HG02884 (cell line): ENCODE measurements around the gene ONECUT3.

Source experiments
- ATAC-seq: cut with Tn5 transposase; IDR thresholded peaks from one replicate; pipeline ENCODE4 v1.9.1; 2021; ENCODE audit warnings: mild to moderate bottlenecking, moderate library complexity; ENCODE audit not compliant: unreplicated experiment

ONECUT3 gene

DNA sequence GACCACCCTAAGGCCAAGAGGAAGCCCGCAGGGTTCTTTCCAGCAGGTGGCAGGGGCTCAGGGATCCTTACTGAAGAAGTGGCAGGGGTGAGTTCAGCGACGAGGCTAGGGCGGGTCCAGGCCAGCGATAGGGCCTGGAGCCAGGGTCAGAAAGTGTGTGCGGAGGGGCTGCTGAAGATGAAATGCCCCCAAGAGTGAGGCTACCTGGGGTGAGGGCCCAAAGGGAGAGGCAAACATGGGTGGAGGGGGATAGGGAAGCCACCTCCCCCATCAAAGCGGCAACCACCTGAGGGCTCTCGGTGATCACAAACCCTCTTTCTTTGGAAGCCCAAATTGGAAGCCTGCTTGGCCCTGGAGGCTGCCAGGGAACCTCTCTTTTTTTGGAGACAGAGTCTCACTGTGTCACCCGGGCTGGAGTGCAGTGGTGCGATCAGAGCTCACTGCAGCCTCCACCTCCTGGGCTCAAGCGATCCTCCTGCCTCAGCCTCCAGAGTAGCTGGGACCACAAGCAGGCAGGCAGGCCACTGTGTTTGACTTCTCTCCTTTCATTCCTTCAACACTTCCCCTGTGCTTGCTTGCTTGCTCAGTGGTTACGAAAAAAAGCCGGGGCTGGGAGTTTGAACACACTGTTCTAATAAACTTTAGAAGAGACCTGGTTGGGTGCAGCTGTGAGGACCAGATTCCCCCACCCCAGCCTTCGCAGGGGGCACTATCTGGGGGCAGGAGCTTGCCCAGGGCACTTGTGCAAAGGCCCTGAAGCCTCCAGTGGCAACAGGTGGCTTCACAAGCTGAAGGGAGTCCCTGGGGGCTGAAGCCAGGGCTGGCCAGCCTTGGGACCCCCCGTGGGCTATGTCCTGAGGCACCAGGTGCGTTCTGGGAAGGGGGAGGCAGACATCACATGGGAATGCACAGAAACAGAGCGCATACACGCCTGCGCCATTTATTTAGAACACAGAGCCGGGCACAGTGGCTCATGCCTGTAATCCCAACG is 60.2 kb downstream of the ONECUT3 start:
- ATAC-seq = no peak

DNA sequence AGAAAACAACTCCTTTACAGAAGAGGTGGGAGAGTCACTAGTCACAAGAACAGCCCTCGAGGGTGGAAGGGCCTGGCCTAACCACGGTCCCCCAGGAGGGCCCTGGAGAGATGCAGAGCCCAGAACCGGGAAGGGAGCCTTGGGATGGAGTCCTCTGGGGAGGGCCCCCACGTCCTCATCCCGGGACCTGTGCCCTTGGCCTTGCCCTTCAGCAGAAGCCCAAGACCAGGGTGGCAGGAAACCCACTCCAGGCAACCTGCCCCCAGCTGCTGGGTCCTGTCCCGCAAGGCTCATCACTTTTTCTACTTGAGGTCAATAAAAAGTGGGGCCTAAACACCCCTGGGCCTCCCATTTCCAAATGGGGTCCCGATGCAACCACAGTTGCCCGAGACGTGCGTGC is 61.1 kb downstream of the ONECUT3 start:
- ATAC-seq = no peak

DNA sequence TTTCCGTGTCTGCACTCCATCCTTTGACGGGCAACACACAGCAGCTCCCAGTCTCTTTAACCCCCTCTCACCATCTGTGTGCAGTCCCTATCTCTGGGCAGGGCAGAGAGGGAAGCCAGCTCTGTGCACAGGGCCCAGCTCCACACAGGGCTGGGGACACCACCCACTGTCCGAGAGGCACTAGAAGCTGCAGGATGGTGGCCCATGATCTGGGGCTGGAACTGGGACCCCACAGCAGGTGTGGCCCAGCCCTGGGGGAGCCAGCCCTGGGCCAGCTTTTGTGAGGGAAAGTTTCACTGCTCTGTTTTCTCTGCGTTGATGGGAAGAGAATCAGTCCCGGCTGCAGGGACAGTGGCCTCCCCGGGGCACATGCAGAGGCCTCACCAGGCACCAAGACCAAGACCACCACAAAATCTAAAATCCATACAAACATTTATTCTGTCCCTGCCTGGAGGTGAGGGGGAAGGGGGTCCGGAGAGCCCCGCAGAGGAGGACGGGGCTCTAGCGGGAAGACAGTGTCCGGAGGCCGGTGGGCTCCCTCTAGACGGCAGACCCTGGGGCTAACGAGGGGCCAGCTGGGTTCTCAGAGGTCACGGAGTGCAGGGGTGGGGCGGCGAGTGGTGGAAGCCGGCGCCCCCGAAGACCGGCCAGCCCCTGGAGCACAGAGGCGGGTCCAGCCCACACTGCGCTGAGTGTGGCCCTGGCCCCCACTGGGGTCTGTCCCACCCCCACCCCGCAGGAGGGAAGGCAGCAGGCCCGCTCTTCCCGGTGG is 61.7 kb downstream of the ONECUT3 start:
- no peak for ATAC-seq

DNA sequence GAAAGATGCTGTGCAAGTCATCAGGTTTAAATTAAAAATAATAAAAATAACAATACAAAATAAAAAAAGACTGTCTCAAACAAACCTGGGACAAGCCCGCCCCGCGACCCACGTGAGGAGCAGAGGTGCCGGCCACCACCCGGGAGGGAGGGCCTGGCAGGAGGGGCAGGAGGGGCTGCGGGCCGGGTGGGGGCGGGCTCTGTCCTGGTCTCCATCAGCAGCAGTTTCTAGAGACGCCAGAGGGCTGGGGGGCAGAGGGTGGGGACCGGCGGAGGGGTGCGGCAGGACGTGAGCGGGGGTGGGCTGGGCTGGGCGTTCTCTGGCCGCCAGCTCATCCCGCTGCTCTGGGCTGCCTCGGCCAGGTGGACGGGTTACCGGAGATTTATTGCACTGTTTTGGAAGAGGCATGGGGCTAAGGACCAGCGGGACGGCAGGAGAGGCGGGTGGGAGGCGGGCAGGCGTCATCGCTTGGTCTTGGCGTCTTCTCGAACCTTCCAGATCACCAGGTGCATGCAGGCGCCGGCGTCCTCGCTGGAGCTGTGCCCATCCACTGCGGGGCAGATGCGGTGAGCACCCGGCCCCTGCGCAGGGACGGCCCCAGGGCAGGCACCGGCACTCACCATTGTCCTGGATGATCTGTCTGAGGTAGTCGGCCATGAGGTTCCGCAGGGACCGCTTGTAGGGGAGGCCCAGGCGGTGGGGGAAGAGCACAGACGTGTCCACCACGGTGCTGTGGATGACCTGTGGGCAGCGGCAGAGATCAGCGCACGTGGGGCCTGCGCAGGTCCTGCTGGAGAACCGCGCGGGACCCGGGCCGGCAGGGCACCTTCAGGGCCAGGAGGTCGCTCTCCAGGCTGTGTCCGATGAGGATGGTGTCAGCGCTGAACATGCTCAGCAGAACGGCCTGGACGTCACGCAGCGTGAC is 62.6 kb downstream of the ONECUT3 start:
- ATAC-seq = no peak

DNA sequence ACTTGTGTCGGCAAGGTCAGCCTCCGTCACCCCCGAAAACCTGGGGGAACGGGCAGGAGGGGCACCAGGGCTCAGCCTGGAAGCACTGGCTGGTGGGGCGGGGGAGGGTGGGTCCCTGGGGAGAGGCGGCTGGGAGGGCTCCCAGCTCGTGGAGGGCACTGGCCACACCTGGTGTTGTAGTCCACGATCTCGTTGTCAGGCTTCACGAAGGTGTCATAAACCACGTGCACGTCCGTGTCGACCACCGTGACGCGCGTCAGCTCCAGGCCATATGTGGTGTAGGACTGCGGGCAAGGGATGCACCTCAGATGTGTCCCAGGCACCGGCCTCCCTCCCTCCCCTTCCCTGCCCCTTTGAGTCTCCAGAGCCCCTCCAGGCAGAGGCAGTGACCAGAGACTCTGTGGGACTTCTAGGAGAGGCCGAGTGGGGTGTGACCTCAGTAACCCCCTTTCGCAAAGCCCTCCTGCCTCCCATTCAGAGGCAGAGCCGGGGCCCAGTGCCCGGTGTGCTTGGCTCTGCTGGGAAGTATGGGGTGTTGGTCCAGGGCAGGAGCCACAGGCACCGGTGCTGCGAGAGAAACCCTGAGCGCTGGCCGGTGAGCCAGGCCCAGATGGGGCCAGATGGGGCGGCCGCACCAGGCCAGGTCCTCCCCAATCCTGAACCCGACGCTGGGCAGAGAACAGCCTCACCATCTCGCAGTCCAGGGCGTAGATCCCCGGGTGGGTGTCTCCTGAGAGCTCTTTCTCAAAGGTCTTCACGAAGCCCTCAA is 63.4 kb downstream of the ONECUT3 start:
- no peak for ATAC-seq

DNA sequence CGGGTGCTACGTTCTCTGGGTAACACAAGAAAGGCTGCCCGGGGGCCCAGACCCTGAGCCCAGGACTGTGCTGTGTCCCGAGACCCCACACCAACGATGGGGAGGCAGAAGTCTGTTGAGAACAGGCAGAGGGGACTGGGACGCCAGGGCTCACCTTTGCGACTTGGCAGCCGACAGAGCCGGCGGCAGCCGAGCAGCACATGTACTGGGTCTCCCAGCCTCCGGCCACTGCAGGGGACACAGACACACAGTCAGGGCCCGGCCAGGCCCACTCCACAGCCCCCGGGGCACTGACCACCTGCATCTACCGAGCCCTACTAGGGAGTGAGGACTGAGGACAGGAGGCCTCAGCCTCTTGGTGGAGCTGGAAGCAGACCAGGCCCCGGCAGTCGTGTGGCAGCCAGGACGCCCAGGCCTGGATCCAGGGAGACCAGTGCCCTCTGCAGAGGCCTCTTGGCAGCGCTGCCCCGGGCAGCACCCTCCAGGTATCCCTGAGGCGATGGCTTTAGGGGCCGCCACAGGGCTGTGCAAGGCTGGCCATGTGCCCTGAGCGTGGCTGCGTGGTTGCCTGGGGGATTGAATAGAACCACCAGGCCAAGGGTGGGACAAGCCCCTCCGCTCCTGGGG is 64.4 kb downstream of the ONECUT3 start:
- no peak for ATAC-seq

DNA sequence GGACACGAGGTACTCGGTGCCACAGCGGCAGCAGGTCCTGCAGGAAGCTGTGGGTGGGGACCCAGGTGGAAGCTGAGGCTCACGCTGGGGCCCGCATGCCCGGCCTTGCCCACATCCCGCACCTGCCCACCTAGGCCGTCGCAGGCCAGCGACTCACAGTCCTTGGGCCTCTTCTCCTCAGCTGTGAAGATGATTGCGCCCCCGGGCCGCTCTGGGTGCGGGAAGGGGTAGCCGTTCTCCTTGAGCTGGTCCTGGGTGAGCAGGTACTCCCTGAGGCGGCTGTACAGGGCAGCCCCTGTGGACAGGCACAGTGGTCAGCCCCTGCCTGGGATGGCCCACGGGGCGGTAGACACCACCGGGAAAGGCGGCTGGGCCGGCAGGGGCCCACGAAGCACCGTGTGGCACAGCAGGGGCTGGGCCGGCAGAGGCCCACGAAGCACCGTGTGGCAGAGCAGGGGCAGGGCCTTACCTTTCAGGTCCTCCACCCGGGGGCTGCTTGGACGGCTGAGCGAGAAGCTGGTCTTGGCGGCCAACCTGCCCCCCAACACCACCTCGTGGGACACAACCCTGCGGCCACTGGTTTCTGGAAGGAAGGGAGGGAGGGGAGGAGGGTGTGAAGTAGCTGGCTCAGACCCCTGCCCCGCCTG is 65.4 kb downstream of the ONECUT3 start:
- no peak for ATAC-seq

DNA sequence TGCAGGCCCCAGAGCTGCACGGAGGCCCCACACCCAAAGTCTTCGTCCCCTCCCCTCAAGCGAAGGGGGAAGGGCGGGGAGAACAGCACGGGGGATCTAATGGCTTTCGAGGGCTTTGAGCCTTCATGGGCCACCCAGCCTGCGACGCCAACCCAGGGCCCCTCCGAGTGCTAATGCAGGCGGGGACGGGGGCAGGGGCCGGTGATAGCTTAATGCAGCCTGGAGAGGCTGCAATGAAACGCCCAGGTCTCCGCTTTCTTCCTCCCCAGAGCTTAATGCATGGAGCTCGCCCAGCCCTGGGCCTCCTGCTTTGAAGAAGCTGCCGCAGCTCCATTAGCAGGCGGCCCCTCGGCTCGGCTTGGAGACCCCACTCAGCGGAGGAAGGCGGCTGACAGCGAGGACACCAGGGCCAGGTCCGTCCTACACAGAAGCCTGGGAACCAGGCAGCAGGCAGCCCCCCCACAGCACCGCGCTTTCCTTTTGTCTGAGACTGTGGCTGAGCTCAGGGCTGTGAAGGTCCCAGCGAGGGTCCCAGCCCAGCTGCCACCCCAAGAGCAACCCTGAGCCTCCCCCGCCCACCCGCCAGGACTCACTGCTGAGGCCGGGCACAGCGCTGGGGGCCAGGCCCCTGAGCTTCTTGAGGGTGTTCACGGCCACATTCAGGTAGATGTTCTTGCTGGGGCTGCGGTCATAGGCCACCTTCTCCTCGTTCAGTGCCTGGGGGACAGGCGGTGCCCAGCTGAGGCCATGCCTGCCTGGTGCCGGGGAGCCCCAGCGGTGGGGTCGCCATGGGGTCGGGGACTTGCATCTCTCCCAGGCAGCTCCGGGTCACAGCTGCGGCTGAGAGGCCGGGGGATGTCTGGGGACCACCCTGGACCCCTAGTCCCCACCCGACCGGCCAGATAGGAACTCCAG is 66.3 kb downstream of the ONECUT3 start:
- ATAC-seq = no peak

DNA sequence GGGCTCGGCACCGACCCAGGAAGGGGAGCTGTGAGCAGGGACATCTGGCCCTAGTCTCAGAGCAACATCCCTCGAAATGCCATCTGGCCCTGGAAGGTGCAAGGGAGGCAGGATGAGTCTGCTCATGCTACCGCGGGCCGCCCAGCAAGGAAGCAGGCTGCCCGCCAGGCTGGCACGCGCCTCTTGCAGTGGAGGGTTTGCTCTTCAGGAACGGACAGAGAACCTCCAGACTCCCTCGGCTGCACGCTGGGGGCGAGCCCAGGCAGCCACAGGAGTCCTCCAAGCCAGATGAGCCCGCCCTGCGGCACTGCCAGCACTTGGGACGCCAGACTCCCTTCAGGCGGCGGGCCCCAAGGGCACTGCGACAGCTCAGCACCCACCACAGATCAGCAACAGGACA is 68.9 kb downstream of the ONECUT3 start:
- ATAC-seq = no peak

DNA sequence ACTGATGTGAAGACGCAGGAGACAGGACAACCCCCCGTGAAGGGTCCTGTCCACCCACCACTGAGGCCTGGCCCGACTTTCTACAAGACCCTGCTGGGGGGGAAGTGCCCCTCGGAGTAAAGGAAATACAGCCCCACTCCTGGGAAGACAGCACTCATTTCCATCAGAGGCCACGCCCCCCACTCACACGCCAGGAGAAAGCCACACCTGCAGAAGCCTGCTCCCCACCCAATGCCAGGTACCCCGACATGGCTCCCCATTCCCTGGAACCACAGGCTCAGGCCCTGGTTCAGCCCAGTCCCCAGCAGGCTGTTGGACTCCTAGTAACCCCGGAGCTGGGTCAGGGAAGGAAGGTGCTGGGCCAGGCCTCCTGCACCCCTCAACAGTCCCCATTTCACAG is 69.7 kb downstream of the ONECUT3 start:
- no peak for ATAC-seq

DNA sequence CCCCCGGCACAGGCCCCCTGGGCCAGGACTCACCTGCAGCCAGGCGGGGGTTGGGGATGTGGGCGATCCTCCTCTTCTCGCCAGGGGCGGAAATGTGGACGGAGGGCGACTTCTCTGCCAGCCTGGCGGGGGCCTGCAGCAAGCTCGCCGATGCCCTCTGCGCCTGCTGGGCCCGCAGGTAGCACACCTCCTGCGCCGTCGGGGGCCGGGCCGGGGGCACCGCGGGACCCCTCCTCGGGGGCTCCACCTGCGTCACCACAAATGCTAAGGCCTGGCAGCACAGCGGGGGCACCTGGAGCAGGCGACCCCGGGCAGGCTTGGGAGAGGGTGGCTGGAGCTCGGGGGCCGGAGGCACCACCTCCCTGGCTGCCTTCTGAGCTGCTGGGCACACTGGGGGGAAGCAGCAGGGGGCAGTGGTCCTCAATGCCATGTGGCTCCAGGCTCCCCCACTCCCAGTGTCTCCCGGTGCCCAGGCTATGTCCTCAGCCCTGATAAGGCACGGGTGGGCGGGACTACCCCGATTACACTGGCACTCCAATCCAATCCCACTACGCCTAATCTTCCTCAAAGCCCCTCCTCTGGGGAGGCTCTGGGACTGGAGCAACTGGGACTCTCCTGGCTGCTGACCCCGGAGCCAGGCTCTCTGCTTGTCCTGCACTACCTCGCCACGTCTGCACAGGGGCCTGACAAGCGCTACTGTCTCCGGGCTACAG is 70.4 kb downstream of the ONECUT3 start:
- no peak for ATAC-seq

DNA sequence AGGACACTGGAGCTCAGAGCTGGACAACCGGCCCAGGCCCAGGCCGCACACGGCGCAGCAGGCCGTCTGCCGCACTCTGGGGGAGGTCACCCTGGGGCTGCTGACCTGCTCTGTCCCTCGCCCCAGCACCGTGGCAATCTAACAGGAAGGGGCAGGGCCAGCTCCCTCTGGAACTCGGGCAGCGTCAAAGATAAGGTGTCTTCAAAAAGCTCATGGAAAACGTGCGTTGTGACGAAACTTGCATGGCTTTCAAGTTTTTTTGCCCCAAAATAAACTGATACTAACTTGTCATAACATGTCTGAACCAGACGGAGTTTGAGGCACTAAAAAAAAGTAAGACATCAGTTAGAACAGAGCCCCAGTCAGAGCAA is 70.9 kb downstream of the ONECUT3 start:
- no peak for ATAC-seq

DNA sequence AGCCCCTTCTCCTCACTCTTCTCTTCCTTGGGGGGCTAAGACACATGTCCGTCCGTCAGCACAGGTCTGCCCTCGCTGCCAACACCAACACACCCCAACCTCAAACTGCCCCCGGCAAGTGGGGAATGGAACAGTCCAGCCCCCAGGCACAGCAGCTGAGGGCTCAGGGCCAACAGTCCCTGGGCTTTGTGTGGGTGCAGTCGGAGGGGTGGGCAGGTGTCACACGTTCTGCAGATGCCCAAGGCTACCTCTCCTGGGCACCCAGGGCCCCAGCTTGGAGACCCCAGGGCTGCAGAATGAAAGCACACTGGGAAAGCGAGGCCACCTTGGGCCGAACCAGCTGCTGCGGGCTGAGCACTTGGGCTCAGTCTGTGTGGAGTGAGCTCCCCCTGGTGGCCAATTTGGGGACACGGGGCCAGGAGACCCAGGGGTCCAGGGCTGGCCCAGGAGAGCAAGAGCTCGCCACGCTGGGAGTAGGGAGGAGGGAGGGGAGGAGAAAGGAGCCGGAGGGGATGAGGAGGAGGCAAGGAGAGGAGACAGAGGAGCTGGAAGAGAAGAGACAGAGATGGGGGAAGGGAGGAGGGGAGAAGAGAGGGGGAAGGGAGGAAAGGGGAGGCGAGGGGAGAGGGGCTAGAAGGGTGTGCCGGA is 72.7 kb downstream of the ONECUT3 start:
- no peak for ATAC-seq

DNA sequence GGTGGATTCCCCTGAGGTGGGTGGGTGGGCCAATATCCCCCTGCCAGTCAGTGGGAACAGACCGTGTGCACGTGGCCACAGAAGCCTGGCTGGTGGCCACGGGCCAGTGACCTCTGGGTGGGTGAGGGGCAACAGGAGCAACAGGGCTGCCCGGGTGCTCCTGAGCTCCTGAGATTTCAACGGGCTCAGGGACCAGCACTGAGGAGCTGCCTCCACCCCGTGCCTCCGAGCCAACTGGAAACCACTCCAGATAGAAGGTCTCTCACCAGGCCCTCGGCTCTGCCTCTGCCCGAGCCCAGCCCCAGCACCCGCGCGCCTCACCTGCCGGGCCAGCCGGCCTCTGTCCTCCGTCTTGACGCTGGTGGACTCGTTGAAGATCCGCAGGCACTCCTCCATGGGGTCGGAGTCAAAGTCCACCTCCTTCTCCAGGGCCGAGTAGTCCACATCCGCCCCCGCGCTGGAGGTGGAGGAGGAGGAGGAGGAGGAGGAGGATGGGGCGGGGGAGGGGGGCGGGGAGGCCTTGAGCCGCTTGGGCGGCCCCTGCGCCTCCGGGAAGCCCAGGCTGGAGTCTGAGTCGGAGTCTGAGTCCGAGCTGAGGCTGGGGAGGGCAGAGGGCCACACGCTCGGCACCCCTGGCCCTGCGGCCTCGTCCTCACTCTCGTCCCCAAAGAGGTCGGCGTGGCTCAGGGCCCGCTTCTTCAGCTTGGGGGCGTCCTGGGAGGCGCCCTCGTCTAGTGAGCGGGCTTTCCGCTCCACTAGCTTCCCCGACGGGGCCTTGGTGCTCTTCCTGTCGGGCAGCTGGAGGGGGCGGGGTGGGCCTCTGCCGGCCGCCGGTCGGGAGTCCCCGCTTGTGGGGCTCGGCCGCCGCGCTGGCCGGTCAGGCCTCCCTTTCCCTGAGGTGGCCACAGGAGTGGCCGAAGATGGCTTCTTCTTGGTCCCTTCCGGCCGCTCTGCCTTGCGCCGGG is 73.5 kb downstream of the ONECUT3 start:
- ATAC-seq = no peak

DNA sequence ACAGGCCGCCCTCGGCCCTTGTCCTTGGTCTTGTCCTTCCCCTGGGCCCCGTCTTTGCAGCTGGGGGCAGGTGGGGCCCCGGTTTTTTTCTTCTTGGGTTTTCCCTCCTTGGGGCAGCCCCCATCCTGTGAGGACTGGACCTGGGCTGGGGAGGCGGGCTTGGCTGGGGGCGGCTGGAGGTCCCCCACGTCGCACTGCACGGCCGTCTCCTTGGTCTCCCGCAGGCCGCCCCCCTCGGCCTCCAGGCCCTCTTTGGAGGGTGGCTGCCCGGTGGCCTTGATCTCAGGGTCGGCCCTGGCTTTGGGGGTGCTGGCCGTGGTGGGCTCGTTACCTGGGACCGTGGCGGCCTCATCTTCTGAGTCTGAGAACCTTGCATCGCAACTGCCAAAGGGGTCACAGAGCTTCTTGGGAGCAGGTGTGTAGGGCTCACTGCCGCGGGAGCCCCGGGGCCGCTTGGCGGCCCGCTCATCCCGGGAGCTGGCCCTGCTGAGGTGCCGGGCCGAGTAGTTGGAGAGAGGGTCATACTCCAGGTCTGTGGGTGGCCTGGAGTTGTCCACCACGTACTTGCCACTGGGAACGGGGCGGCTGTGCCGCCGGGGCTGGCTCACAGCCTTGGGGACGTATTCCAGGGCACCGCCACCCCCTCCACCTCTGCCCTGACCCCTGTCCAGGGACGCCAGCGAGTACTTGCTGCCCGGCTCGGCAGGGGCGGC is 74.4 kb downstream of the ONECUT3 start:
- ATAC-seq = no peak
